HEK293 (cell line): ENCODE results near the gene AFG1L.

Source experiments
- CTCF ChIA-PET: fragments of 350-600 bp; formaldehyde crosslinking; extraction: SDS; loops from one replicate; lab custom pipeline; 2021; ENCODE audit warnings: antibody characterized with exemption; lab: Yijun Ruan, JAX
- POLR2A ChIA-PET: fragments of 300-600 bp; formaldehyde crosslinking; extraction: SDS; loops from one replicate; lab custom pipeline; 2020; ENCODE audit warnings: antibody characterized with exemption, inconsistent platforms; lab: Yijun Ruan, JAX
- H3K27ac ChIP-seq: fragments of 200-500 bp; sonication (Bioruptor generic); 2 replicates; pipeline ENCODE4 v1.5.1; 2014; ENCODE audit warnings: low read depth, low read length, control low read depth, inconsistent platforms; ENCODE audit errors: extremely low read depth
- H3K36me3 ChIP-seq, 2 experiments: fragments of 200-500 bp in 1 of 2; sonication (Bioruptor generic) in 1 of 2; 1 replicate in 1 of 2; 2 replicates in 1 of 2; pipeline ENCODE4 v1.5.1; 2014 to 2017; ENCODE audit warnings: inconsistent platforms in 2 of 2, low read length in 2 of 2; ENCODE audit not compliant: control insufficient read depth in 2 of 2, insufficient read depth in 1 of 2
- H3K4me1 ChIP-seq: fragments of 200-500 bp; sonication (Bioruptor generic); 2 replicates; pipeline ENCODE4 v1.5.1; 2014; ENCODE audit warnings: mild to moderate bottlenecking, low read length, inconsistent platforms; ENCODE audit not compliant: control insufficient read depth, insufficient read depth
- H3K4me3 ChIP-seq: 2 replicates; pipeline ENCODE4 v1.5.1; 2011; ENCODE audit warnings: low read depth, mild to moderate bottlenecking, control low read depth, low read length, moderate library complexity
- H3K9me3 ChIP-seq: fragments of 200-500 bp; sonication (Bioruptor generic); 2 replicates; pipeline ENCODE4 v1.5.1; 2014; ENCODE audit warnings: low read depth, low read length, inconsistent platforms; ENCODE audit not compliant: control insufficient read depth, insufficient read depth
- EGR2 ChIP-seq: fragments of 450-650 bp; formaldehyde crosslinking; IDR thresholded peaks from 2 replicates; pipeline ENCODE4 v1.5.1; 2016; ENCODE audit warnings: low read depth, missing biosample characterization, missing genetic modification characterization
- FEZF1 ChIP-seq: fragments of 450-650 bp; formaldehyde crosslinking; IDR thresholded peaks from 2 replicates; pipeline ENCODE4 v1.5.1; 2016; ENCODE audit warnings: missing biosample characterization, missing genetic modification characterization
- IKZF3 ChIP-seq: fragments of 450-650 bp; IDR thresholded peaks from 2 replicates; pipeline ENCODE4 v1.5.0; 2018; ENCODE audit warnings: missing biosample characterization, mild to moderate bottlenecking, missing genetic modification characterization, moderate library complexity
- SCRT1 ChIP-seq: fragments of 450-650 bp; formaldehyde crosslinking; IDR thresholded peaks from 2 replicates; pipeline ENCODE4 v1.5.1; 2016; ENCODE audit warnings: missing biosample characterization, missing genetic modification characterization, borderline replicate concordance
- SP3 ChIP-seq: fragments of 450-650 bp; formaldehyde crosslinking; IDR thresholded peaks from 2 replicates; pipeline ENCODE4 v1.5.1; 2016; ENCODE audit warnings: missing biosample characterization, missing genetic modification characterization
- ZBTB11 ChIP-seq: fragments of 450-650 bp; formaldehyde crosslinking; conservative IDR thresholded peaks from 2 replicates; pipeline ENCODE4 v1.5.1; 2016; ENCODE audit warnings: low read depth, missing biosample characterization, missing genetic modification characterization
- ZBTB21 ChIP-seq: fragments of 450-650 bp; formaldehyde crosslinking; IDR thresholded peaks from 2 replicates; pipeline ENCODE4 v1.5.1; 2017; ENCODE audit warnings: missing biosample characterization, missing genetic modification characterization
- ZNF184 ChIP-seq: fragments of 450-650 bp; IDR thresholded peaks from 2 replicates; pipeline ENCODE4 v1.5.1; 2018; ENCODE audit warnings: missing biosample characterization, mild to moderate bottlenecking, missing genetic modification characterization
- ZNF292 ChIP-seq: fragments of 450-650 bp; formaldehyde crosslinking; IDR thresholded peaks from 2 replicates; pipeline ENCODE4 v1.5.1; 2016; ENCODE audit warnings: low read depth, missing biosample characterization, missing genetic modification characterization, borderline replicate concordance
- ZNF404 ChIP-seq: fragments of 450-650 bp; formaldehyde crosslinking; IDR thresholded peaks from 2 replicates; pipeline ENCODE4 v1.5.1; 2017; ENCODE audit warnings: missing biosample characterization, missing genetic modification characterization
- ZNF449 ChIP-seq: fragments of 450-650 bp; formaldehyde crosslinking; IDR thresholded peaks from 2 replicates; pipeline ENCODE4 v1.5.1; 2017; ENCODE audit warnings: missing biosample characterization, mild to moderate bottlenecking, missing genetic modification characterization, moderate library complexity
- ZNF510 ChIP-seq: fragments of 450-650 bp; formaldehyde crosslinking; IDR thresholded peaks from 2 replicates; pipeline ENCODE4 v1.5.1; 2018; ENCODE audit warnings: mild to moderate bottlenecking, missing genetic modification characterization, missing biosample characterization; ENCODE audit not compliant: insufficient replicate concordance
- ZNF514 ChIP-seq: fragments of 450-650 bp; formaldehyde crosslinking; IDR thresholded peaks from 2 replicates; pipeline ENCODE4 v1.5.1; 2016; ENCODE audit warnings: missing biosample characterization, missing genetic modification characterization
- TF ChIP-seq, protein P1 (sequence below): fragments of 450-650 bp; formaldehyde crosslinking; IDR thresholded peaks from 2 replicates; pipeline ENCODE4 v1.5.1; 2016; ENCODE audit warnings: missing biosample characterization, missing genetic modification characterization
- TF ChIP-seq, protein P2 (sequence below): fragments of 450-650 bp; formaldehyde crosslinking; IDR thresholded peaks from 2 replicates; pipeline ENCODE4 v1.5.1; 2016; ENCODE audit warnings: missing biosample characterization, missing genetic modification characterization
- TF ChIP-seq, protein P3 (sequence below): IDR thresholded peaks from 2 replicates; pipeline ENCODE4 v1.6.1; 2011; ENCODE audit warnings: mild to moderate bottlenecking, low read depth, low read length, borderline replicate concordance

The AFG1L gene

GRCh38 chr6:108294297-108294726 lies 542 bp upstream of the AFG1L start:
- peak overlapping the region; percentile 77 for H3K27ac ChIP-seq
- H3K4me1 ChIP-seq = 0 out of 2 replicates have a peak, but pooled peaks cover 3% of the 10 kb centered on the region
- TF ChIP-seq ZBTB21 (peak; percentile 58; the same call in 1 of the 2 replicates), ZNF510 (tag by site-specific recombination) (no peak), ZNF404 (tag by site-specific recombination) (no peak), ZNF514 (tag by site-specific recombination) (no peak), EGR2 (tag by site-specific recombination) (no peak), ZNF292 (tag by site-specific recombination) (no peak), IKZF3 (peak; percentile 80; the same call in 1 of the 2 replicates), SP3 (tag by site-specific recombination) (no peak), ZBTB11 (peak; percentile 85), SCRT1 (no peak), ZNF449 (tag by site-specific recombination) (peak; percentile 10; the same call in 1 of the 2 replicates), FEZF1 (tag by site-specific recombination) (no peak), ZNF184 (no peak; the same call in 1 of the 2 replicates)
- TF ChIP-seq, protein P1, sequence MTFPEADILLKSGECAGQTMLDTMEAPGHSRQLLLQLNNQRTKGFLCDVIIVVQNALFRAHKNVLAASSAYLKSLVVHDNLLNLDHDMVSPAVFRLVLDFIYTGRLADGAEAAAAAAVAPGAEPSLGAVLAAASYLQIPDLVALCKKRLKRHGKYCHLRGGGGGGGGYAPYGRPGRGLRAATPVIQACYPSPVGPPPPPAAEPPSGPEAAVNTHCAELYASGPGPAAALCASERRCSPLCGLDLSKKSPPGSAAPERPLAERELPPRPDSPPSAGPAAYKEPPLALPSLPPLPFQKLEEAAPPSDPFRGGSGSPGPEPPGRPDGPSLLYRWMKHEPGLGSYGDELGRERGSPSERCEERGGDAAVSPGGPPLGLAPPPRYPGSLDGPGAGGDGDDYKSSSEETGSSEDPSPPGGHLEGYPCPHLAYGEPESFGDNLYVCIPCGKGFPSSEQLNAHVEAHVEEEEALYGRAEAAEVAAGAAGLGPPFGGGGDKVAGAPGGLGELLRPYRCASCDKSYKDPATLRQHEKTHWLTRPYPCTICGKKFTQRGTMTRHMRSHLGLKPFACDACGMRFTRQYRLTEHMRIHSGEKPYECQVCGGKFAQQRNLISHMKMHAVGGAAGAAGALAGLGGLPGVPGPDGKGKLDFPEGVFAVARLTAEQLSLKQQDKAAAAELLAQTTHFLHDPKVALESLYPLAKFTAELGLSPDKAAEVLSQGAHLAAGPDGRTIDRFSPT (tag by site-specific recombination) = no peak
- TF ChIP-seq, protein P2, sequence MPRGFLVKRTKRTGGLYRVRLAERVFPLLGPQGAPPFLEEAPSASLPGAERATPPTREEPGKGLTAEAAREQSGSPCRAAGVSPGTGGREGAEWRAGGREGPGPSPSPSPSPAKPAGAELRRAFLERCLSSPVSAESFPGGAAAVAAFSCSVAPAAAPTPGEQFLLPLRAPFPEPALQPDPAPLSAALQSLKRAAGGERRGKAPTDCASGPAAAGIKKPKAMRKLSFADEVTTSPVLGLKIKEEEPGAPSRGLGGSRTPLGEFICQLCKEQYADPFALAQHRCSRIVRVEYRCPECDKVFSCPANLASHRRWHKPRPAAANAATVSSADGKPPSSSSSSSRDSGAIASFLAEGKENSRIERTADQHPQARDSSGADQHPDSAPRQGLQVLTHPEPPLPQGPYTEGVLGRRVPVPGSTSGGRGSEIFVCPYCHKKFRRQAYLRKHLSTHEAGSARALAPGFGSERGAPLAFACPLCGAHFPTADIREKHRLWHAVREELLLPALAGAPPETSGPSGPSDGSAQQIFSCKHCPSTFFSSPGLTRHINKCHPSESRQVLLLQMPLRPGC (tag by site-specific recombination) = no peak
- TF ChIP-seq, protein P3, sequence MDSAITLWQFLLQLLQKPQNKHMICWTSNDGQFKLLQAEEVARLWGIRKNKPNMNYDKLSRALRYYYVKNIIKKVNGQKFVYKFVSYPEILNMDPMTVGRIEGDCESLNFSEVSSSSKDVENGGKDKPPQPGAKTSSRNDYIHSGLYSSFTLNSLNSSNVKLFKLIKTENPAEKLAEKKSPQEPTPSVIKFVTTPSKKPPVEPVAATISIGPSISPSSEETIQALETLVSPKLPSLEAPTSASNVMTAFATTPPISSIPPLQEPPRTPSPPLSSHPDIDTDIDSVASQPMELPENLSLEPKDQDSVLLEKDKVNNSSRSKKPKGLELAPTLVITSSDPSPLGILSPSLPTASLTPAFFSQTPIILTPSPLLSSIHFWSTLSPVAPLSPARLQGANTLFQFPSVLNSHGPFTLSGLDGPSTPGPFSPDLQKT = no peak
- peak overlapping the region; percentile 85 for H3K4me3 ChIP-seq
- CTCF ChIA-PET = interaction anchor here (0.6 to 0.7 kb wide), 2 partner anchors 208 to 314 kb away, joined by 3 to 4 read pairs; no protein-coding TSS in a partner anchor
- H3K36me3 ChIP-seq = no peaks in the 10 kb centered on the region
- no peaks in the 10 kb centered on the region for H3K9me3 ChIP-seq
- POLR2A ChIA-PET = interaction anchor here (0.5 to 2.0 kb wide), 8 partner anchors 9 to 800 kb away, joined by 3 to 19 read pairs (median 4); partner anchors contain the start of genes SEC63, SESN1 and SNX3
